ENCODE measurements around the gene MED13. TPM values are rescaled to one million over a fixed set of nuclear protein-coding genes. Genes with fewer than 3 reads are reported as not detected.
"Not testable (repeated sequence)": the region's sequence is repeated elsewhere in the genome, so short reads cannot be mapped to it uniquely, and the experiment has no call there.

MED13 gene
- total RNA-seq, 1 experiment from 2014 or later: 60.7 TPM

- no CpG with 5 or more reads among the region's 4 CpGs for WGBS (ENCODE audit: extremely low coverage, insufficient read length, low lambda C conversion rate)
- no peak overlapping the region for H2AFZ ChIP-seq (ENCODE audit: low read length)
- Mint-ChIP-seq H3K27me3 (ENCODE audit: low read depth) (peaks cover 2% of the 10 kb centered on the region; the same call in 1 of the 2 replicates), H3K27ac (peak overlapping the region; percentile 78 to 96 (median 91); a peak in 6 of 7 replicates), H3K4me1 (peaks cover 11% of the 10 kb centered on the region in 2 experiments), H3K9me3 (no peaks in the 10 kb centered on the region), H3K4me3 (peak overlapping the region; percentile 88 to 95), H3K36me3 (ENCODE audit: insufficient read depth in 1 of 3, low read depth in 3 of 3) (peaks cover 10 to 32% (median 28%) of the 10 kb centered on the region in 3 experiments; a peak in 6 of 7 replicates)
- H2AK5ac ChIP-seq (ENCODE audit: insufficient read length, low read length): no peak overlapping the region
- no peak overlapping the region for H2BK5ac ChIP-seq (ENCODE audit: insufficient read length, low read length)
- H3K14ac ChIP-seq (ENCODE audit: insufficient read depth, low read length): no peak overlapping the region; the same call in 1 of the 2 replicates
- no peaks in the 10 kb centered on the region for H3K79me1 ChIP-seq (ENCODE audit: insufficient read depth, low read depth, low read length, poor library complexity, severe bottlenecking)
- H3K23me2 ChIP-seq (ENCODE audit: insufficient read length, low read depth, low read length, poor library complexity, severe bottlenecking): peaks cover 6% of the 10 kb centered on the region
- H3T11ph ChIP-seq (ENCODE audit: low read length): no peak overlapping the region
- no peak overlapping the region for H2BK20ac ChIP-seq (ENCODE audit: low read depth, low read length, poor library complexity, severe bottlenecking)
- H3K9me3 ChIP-seq (ENCODE audit: control insufficient read depth, low read depth, low read length): no peaks in the 10 kb centered on the region
- H3K4ac ChIP-seq (ENCODE audit: low read depth, low read length): no peak overlapping the region
- no peak overlapping the region for H3K18ac ChIP-seq (ENCODE audit: insufficient read length, low read depth, low read length)
- H2BK12ac ChIP-seq (ENCODE audit: insufficient read length, low read depth, low read length): no peak overlapping the region
- no peak for DNase-seq
- TF ChIP-seq, protein P1, sequence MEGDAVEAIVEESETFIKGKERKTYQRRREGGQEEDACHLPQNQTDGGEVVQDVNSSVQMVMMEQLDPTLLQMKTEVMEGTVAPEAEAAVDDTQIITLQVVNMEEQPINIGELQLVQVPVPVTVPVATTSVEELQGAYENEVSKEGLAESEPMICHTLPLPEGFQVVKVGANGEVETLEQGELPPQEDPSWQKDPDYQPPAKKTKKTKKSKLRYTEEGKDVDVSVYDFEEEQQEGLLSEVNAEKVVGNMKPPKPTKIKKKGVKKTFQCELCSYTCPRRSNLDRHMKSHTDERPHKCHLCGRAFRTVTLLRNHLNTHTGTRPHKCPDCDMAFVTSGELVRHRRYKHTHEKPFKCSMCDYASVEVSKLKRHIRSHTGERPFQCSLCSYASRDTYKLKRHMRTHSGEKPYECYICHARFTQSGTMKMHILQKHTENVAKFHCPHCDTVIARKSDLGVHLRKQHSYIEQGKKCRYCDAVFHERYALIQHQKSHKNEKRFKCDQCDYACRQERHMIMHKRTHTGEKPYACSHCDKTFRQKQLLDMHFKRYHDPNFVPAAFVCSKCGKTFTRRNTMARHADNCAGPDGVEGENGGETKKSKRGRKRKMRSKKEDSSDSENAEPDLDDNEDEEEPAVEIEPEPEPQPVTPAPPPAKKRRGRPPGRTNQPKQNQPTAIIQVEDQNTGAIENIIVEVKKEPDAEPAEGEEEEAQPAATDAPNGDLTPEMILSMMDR (conservative IDR thresholded peaks at IDR 0.05): no peak
- H4K20me1 ChIP-seq (ENCODE audit: control insufficient read depth, insufficient read depth, insufficient read length): no peaks in the 10 kb centered on the region
- peak overlapping the region; percentile 78 for H3K9ac ChIP-seq (ENCODE audit: extremely low read depth, insufficient read length, low read length)
- no peak overlapping the region for H3K27ac ChIP-seq (ENCODE audit: insufficient read length, low read depth, low read length)
- H3K4me1 ChIP-seq (ENCODE audit: insufficient read depth, low read length): no peaks in the 10 kb centered on the region
- no peak overlapping the region for H4K8ac ChIP-seq (replicated peaks; ENCODE audit: insufficient read length, low read depth, low read length)
- no peak overlapping the region for H4K91ac ChIP-seq (ENCODE audit: insufficient read length, low read depth, low read length)
- H2BK15ac ChIP-seq (ENCODE audit: low read depth, low read length): no peak overlapping the region
- no peak overlapping the region for H3K56ac ChIP-seq (ENCODE audit: insufficient read length, low read depth, low read length)
- H3K23ac ChIP-seq (ENCODE audit: insufficient read length, low read depth, low read length): no peak overlapping the region
- peak overlapping the region; percentile 87 for H3K4me2 ChIP-seq (ENCODE audit: insufficient read depth, insufficient read length, low read length)
- no peaks in the 10 kb centered on the region for H3K27me3 ChIP-seq (ENCODE audit: insufficient read depth, low read length)
- H2BK120ac ChIP-seq (ENCODE audit: low read depth, low read length, poor library complexity, severe bottlenecking): no peak overlapping the region
- H3K79me2 ChIP-seq (ENCODE audit: insufficient read depth, low read length): peaks cover 2% of the 10 kb centered on the region; the same call in 1 of the 2 replicates
- H4K5ac ChIP-seq (ENCODE audit: insufficient read length, low read depth, low read length): no peak overlapping the region
These were observed 138.3 kb downstream of the MED13 start for GRCh38 chr17:61926826-61927207.

DNA sequence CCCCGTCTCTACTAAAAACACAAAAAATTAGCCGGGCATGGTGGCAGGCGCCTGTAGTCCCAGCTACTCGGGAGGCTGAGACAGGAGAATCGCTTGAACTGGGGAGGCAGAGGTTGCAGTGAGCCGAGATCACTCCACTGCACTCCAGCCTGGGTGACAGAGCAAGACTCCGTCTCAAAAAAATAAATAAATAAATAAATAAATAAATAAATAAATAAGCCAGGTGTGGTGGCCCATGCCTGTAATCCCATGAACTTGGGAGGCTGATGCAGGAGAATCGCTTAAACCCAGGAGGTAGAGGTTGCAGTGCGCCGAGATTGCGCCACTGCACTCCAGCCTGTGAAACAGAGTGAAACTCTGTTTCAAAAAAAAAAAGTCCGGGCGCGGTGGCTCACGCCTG is 149.9 kb downstream of the MED13 start:
- not testable (repeated sequence) for H2BK20ac ChIP-seq (ENCODE audit: low read depth, low read length, poor library complexity, severe bottlenecking); H3K9ac ChIP-seq (ENCODE audit: extremely low read depth, insufficient read length, low read length); H3K23ac ChIP-seq (ENCODE audit: insufficient read length, low read depth, low read length); H4K8ac ChIP-seq (replicated peaks; ENCODE audit: insufficient read length, low read depth, low read length); H2BK5ac ChIP-seq (ENCODE audit: insufficient read length, low read length); DNase-seq; H3K79me2 ChIP-seq (ENCODE audit: insufficient read depth, low read length); H2BK15ac ChIP-seq (ENCODE audit: low read depth, low read length); H4K5ac ChIP-seq (ENCODE audit: insufficient read length, low read depth, low read length); H2BK12ac ChIP-seq (ENCODE audit: insufficient read length, low read depth, low read length); H3K9me3 Mint-ChIP-seq; H3K27ac Mint-ChIP-seq; H4K91ac ChIP-seq (ENCODE audit: insufficient read length, low read depth, low read length); H3K23me2 ChIP-seq (ENCODE audit: insufficient read length, low read depth, low read length, poor library complexity, severe bottlenecking); H3K27ac ChIP-seq (ENCODE audit: insufficient read length, low read depth, low read length); H3K79me1 ChIP-seq (ENCODE audit: insufficient read depth, low read depth, low read length, poor library complexity, severe bottlenecking); H3K27me3 ChIP-seq (ENCODE audit: insufficient read depth, low read length); H3K4me1 Mint-ChIP-seq; H3T11ph ChIP-seq (ENCODE audit: low read length); H3K4me1 ChIP-seq (ENCODE audit: insufficient read depth, low read length); H2AK5ac ChIP-seq (ENCODE audit: insufficient read length, low read length); H2BK120ac ChIP-seq (ENCODE audit: low read depth, low read length, poor library complexity, severe bottlenecking); H4K20me1 ChIP-seq (ENCODE audit: control insufficient read depth, insufficient read depth, insufficient read length); H3K56ac ChIP-seq (ENCODE audit: insufficient read length, low read depth, low read length); H3K4me2 ChIP-seq (ENCODE audit: insufficient read depth, insufficient read length, low read length); H2AFZ ChIP-seq (ENCODE audit: low read length); H3K4ac ChIP-seq (ENCODE audit: low read depth, low read length); H3K27me3 Mint-ChIP-seq (ENCODE audit: low read depth); H3K14ac ChIP-seq (ENCODE audit: insufficient read depth, low read length); H3K4me3 Mint-ChIP-seq; H3K9me3 ChIP-seq (ENCODE audit: control insufficient read depth, low read depth, low read length); H3K18ac ChIP-seq (ENCODE audit: insufficient read length, low read depth, low read length)
- no CpG with 5 or more reads among the region's 15 CpGs for WGBS (ENCODE audit: extremely low coverage, insufficient read length, low lambda C conversion rate)
- H3K36me3 Mint-ChIP-seq (ENCODE audit: insufficient read depth in 1 of 3, low read depth in 3 of 3): peaks cover 20 to 59% (median 55%) of the 10 kb centered on the region in 3 experiments; a peak in 6 of 7 replicates

Measured in H9 (cell line).